Mesothelial cell of epicardium (in vitro differentiated cells): Measurements from ENCODE around the gene CDH4. TPM values are rescaled to one million over a fixed set of nuclear protein-coding genes. Genes with fewer than 3 reads are reported as not detected.

Source experiments
- DNase-seq, 2 experiments: peaks; one replicate each; pipeline ENCODE4 v3.0.0; 2021; ENCODE audit warnings: low spot score in 2 of 2; ENCODE audit not compliant: unreplicated experiment in 2 of 2
- H3K27ac Mint-ChIP-seq: 2 replicates; pipeline ENCODE4 v1.8.0; 2021; ENCODE audit warnings: mixed read lengths
- H3K27me3 Mint-ChIP-seq: 2 replicates; pipeline ENCODE4 v1.8.0; 2021; ENCODE audit warnings: low read depth, mixed read lengths
- H3K36me3 Mint-ChIP-seq: 2 replicates; pipeline ENCODE4 v1.8.0; 2021; ENCODE audit warnings: mixed read lengths
- H3K4me1 Mint-ChIP-seq: 2 replicates; pipeline ENCODE4 v1.8.0; 2021; ENCODE audit warnings: mixed read lengths
- H3K4me3 Mint-ChIP-seq: 2 replicates; pipeline ENCODE4 v1.8.0; 2021; ENCODE audit warnings: mild to moderate bottlenecking, moderate library complexity, mixed read lengths
- H3K9me3 Mint-ChIP-seq: 2 replicates; pipeline ENCODE4 v1.8.0; 2021; ENCODE audit warnings: mixed read lengths
- CTCF ChIP-seq: fragments of 200-600 bp; sonication (generic); IDR thresholded peaks from one replicate; pipeline ENCODE4 v1.5.0; 2021; ENCODE audit warnings: antibody characterized with exemption; ENCODE audit not compliant: unreplicated experiment
- total RNA-seq: library from RNA; stranded (reverse); gene quantifications from 3 replicates; pipeline ENCODE4 v1.2.1, GENCODE V29; 2021

The CDH4 gene
- total RNA-seq, 1 donor from 2014 or later = 1.1 TPM

DNA sequence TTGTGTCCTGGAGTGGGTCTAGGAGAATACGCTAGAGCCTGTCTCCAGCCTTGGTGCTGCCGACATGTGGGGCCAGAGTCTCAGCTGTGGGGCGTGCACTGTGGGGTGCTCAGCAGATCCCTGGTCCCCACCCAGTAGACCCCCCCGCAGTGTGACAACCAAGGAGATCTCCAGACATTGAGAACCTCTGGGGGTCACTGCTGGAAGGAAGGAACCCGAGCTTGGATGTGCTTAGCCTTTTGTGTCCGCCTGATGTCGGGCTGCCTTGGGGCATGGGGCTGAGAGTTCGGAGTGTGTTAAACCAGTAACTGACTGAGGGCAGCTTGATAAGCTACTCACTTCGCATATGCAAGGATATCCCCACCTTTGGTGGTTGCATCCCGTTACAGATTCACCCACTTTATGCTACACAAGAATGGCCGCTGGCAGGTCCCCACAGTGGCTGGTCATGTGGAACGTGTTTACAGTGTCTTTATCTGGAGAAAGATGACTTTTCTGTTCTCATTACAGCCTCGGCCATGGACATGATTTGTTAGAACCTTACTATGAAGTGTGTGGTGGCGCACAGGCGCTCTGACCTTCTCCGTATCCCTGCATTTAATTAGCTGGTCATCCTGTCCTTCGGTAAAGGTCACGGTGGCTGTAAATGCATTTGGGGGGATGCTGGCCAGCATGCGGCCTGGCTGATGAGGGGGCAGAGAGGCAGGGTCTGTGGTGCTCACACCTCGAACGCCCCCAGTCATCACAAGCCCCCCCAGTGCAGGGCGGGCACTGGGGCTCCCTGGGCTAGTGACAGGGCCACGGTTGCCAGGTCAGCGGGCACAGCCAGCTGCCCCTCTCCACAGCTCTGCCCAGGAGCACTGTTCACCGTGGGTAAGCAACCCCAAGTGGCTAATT lies 446.8 kb downstream of the CDH4 start:
- Mint-ChIP-seq H3K4me3 (no peak overlapping the region), H3K9me3 (no peaks in the 10 kb centered on the region), H3K27me3 (peaks cover 17% of the 10 kb centered on the region), H3K27ac (no peak overlapping the region), H3K4me1 (no peaks in the 10 kb centered on the region), H3K36me3 (no peaks in the 10 kb centered on the region)
- no peak for DNase-seq
- TF ChIP-seq CTCF = no peak

DNA sequence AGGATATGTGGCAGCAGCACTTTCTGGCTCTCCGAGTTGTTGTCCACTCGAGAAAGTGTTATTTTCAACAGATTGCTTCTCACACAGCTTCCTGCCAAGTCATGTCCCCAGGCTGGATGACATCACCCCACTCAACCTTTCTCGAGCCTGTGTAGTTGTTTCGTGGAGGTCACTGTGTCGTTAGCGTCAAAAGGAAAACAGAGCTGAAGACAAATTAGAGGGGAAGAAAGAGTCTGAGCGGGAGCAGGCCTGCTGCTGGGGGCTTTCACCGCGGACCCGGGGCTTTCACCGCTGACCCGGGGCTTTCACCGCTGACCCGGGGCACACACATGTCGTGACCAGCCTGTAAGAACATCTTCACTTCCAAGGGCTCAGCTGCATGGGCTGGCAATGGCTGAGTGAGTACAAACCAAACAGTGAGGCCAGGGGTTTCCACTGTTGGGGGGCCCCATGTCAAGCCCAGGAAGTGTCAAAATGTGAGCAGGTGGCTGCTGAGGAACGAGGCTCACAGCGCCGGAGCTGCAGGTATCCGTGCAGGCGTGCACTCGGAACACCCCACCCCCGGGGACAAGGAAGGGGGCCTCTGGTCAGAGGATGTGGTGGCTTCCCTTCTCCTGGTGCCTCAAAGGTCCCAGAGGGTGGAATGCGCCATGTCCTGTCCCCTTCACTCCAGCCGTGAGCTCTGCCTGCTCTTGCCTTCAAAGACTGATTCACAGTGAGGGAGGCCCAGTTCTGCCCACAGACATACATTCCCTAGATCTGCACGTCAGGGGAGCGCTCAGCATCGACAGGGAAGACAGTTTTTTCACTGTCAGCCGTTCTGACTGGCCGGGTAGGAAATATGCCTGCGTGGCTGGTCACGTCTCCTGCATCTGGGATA lies 447.7 kb downstream of the CDH4 start:
- no peak for TF ChIP-seq CTCF
- H3K4me1 Mint-ChIP-seq = no peaks in the 10 kb centered on the region
- H3K27ac Mint-ChIP-seq = no peak overlapping the region
- no peak overlapping the region for H3K4me3 Mint-ChIP-seq
- no peaks in the 10 kb centered on the region for H3K9me3 Mint-ChIP-seq
- no peak for DNase-seq
- no peaks in the 10 kb centered on the region for H3K36me3 Mint-ChIP-seq
- peaks cover 15% of the 10 kb centered on the region for H3K27me3 Mint-ChIP-seq

- Mint-ChIP-seq H3K4me3 (no peak overlapping the region), H3K9me3 (no peaks in the 10 kb centered on the region), H3K4me1 (no peaks in the 10 kb centered on the region), H3K27me3 (peaks cover 18% of the 10 kb centered on the region), H3K27ac (no peak overlapping the region), H3K36me3 (no peaks in the 10 kb centered on the region)
- TF ChIP-seq CTCF = no peak
- DNase-seq = no peak
Observed at GRCh38 chr20:61700595-61701140, 448.6 kb downstream of the CDH4 start.

DNA sequence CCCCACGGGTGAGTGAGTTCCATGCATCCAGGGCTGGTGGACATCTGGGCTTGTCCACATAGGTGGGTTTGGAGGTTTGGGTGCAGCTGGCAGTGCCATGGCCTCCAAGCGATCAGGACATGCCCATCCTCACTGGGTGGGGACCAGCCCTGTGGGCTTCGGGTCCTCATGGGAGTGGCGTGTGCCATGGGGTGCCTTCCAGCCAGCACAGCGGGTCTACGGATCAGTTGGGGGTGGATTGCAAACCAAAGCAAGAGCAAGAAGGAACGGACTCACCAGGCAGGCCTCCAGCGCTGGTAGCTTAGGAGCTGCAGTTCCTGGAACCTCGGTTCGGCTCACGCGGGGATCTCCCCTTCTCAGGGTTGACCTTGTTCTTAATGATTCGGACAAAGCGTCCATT lies 449.3 kb downstream of the CDH4 start:
- peaks cover 21% of the 10 kb centered on the region for H3K27me3 Mint-ChIP-seq
- H3K9me3 Mint-ChIP-seq = no peaks in the 10 kb centered on the region
- no peak for TF ChIP-seq CTCF
- no peak for DNase-seq
- H3K4me3 Mint-ChIP-seq = no peak overlapping the region
- no peaks in the 10 kb centered on the region for H3K36me3 Mint-ChIP-seq
- no peaks in the 10 kb centered on the region for H3K4me1 Mint-ChIP-seq
- H3K27ac Mint-ChIP-seq = no peak overlapping the region

GRCh38 chr20:61701802-61702201 lies 449.7 kb downstream of the CDH4 start:
- TF ChIP-seq CTCF = no peak
- no peaks in the 10 kb centered on the region for H3K36me3 Mint-ChIP-seq
- H3K27me3 Mint-ChIP-seq = peaks cover 17% of the 10 kb centered on the region
- H3K4me1 Mint-ChIP-seq = no peaks in the 10 kb centered on the region
- no peaks in the 10 kb centered on the region for H3K9me3 Mint-ChIP-seq
- H3K4me3 Mint-ChIP-seq = no peak overlapping the region
- no peak overlapping the region for H3K27ac Mint-ChIP-seq
- no peak for DNase-seq
